HG02852 (cell line): ENCODE results near the gene DCTPP1.

ENCODE experiments used
- ATAC-seq: cut with Tn5 transposase; IDR thresholded peaks from one replicate; pipeline ENCODE4 v1.9.1; 2021; ENCODE audit warnings: mild to moderate bottlenecking, moderate library complexity; ENCODE audit not compliant: unreplicated experiment

Gene DCTPP1

DNA sequence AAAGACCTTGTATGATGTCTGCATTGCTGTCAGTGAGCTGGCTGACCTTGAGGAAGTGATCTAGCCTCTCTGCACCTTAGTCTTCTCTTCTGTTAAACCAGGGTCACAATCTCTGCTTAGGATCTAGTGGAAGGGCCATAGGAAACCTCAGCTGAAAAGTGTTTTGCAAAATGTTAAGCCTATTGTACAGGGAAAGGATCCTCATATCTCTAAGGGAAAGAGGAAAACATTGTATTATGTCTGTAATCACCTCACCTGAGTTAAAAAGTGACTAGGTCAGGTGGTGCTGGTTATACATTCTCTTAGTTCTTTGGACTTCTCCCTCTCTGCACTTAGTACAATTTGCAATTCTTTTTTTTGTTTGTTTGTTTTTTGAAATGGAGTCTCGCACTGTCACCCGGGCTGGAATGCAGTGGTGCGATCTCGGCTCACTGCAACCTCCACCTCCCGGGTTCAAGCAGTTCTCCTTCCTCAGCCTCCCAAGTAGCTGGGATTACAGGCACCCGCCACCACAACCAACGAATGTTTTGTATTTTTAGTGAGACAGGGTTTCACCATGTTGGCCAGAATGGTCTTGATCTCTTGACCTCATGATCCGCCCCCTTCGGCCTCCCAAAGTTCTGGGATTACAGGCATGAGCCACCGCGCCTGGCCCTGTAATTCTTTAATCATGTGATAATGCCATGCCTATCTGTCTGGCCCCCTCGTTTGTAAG, 17.8 kb upstream of the DCTPP1 start:
- ATAC-seq: no peak

DNA sequence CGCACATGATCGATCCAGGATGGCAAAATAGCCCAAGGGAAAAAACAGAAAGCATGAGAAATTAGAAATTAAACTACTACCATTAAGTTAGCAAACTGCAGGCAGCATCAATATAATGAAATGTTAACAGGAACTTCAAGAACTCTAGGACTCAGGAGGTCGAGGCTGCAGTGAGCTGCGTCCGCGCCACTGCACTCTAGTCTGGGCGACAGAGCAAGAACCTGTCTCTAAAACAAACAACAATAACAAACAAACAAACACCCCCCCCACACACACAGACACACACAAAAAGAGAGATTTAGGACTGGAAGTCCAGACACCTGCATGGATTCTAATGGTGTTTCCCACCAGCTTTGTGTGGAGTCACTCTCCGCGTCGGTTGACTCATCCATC, 16.4 kb upstream of the DCTPP1 start:
- ATAC-seq: no peak

- peak; percentile 91 for ATAC-seq
Measured at GRCh38 chr16:30445408-30446202, 15.8 kb upstream of the DCTPP1 start, which contains the start of gene SEPHS2. Gene SEPHS2, minus strand, starts transcription at chr16:30445874. Its CDS starts 147 bp downstream, at chr16:30445727.

DNA sequence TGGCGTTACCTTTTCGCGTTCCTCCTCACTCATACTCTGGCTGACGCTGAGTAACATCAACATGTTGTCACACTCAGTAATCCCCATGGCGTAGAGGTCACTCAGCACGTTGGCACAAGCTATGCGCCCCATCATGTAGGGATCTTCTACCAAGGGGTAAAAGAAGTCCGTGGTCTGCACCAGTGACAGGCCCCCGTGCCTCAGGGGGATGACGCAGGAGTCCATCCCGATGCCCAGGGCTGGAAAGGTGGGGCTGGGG, 15.2 kb upstream of the DCTPP1 start:
- ATAC-seq: no peak

- no peak for ATAC-seq
Measured at GRCh38 chr16:30444231-30445148, 14.7 kb upstream of the DCTPP1 start.

- no peak for ATAC-seq
Measured at GRCh38 chr16:30443631-30444030, 13.8 kb upstream of the DCTPP1 start.

DNA sequence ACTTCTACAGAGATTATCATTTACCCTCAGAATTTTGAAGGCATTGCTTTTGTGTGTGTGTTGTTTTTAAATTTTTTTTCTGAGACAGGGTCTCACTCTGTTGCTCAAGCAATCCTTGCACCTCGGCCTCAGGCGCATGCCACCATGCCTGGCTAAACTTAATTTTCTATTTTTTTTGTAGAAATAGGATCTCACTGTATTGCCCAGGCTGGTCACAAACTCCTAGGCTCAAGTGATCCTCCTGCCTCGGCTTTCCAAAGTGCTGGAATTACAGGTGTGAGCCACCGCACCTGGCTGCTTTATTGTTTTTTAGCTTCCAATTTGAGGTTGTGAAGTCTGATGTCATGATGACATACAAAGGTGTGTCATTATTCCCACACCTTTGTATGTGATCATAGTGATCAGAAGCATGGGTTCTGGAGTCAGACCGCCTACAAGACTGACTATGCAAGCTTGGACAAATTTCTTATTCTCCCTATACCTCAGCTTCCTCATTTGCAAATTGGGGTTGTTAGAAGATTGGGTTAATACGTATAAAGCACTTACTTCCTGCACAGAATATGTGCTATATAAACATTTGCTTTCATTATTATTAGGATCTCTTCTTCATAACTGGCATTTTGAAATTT, 10.0 kb upstream of the DCTPP1 start:
- no peak for ATAC-seq

- no peak for ATAC-seq
Measured at GRCh38 chr16:30438835-30439234, 9.0 kb upstream of the DCTPP1 start.

GRCh38 chr16:30437511-30438046, 7.7 kb upstream of the DCTPP1 start:
- no peak for ATAC-seq

DNA sequence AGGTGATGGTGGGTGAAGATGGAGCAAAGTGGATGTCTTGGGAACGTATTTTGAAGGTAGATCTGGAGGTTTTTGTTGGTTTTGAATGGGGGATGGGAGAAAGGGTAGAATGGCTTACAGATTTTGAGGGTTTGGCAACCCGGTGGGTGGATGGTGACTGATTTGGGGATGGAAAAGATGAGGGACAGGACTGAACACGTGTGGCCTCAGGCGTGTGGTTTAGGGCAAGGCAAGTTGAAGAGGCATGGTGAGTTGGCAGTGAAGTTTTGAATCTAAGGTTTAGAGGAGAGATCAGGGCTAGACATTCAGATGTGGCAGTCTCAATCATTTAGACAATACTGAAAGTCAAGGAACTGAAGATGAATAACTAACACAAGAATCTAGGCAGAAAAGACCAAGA, 5.0 kb upstream of the DCTPP1 start:
- no peak for ATAC-seq

GRCh38 chr16:30430428-30430970, 669 bp upstream of the DCTPP1 start:
- peak; percentile 3 for ATAC-seq

DNA sequence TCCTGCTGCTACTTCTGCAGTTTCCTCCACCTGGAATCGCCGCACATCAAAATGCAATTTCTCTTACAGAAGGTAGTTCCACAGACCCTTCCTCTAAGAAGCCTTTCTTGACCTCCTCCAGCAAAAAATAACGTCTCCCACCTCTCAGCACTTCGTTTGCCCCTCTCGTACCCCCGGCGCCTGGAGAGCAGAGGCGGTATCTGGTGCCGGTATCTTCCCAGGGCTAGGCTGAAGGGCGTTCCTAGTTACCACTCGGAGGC, 482 bp downstream of the DCTPP1 start:
- ATAC-seq: peak; percentile 13

GRCh38 chr16:30428055-30428454, 1.8 kb downstream of the DCTPP1 start:
- ATAC-seq: no peak

- no peak for ATAC-seq
Measured at GRCh38 chr16:30421010-30421409, 8.8 kb downstream of the DCTPP1 start.

- ATAC-seq: no peak
Measured at GRCh38 chr16:30418350-30419181, 11.3 kb downstream of the DCTPP1 start.

- ATAC-seq: peak; percentile 76
Measured at GRCh38 chr16:30417529-30418349, 12.1 kb downstream of the DCTPP1 start.

DNA sequence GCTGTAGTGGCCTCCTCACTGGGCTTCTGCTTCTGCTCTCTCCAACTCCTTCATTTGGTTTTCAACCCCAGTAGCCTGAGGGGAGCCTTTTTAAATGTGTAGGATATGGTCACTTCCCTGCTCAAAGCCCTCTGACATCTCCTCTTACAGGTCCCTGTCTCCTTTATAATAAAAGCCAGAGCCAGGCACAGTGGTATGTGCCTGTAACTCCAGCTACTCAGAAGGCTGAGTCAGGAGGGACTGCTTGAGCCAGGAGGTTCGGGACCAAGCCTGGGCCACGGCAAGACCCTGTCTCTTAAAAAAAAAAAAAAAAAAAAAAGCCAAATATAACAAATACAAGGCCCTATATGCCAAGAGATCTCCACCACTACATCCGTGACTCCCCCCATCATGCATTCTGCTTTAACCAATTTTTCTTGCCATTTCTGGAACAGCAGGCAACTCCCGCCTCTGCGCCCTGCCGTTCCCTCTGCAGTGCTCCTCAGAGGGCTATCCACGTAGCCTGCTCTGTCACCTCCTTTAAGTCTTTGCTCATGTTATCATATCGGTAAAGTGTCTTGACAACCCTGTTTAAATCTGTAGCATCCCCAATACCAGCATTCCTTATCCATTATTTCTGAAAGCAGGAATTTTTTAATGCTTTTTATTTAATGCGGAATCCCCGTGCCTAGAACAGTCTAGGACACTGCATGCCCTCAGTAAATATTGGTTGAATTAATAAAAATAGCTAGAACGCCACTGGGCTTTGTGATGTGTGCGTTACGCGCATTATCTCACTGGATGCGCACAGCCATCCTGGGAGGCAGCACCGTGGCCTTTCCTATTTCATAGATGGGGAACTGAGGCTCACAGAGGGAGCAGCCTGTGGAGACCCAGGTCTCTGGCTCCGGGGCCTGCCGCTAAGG, 13.0 kb downstream of the DCTPP1 start:
- ATAC-seq: no peak

DNA sequence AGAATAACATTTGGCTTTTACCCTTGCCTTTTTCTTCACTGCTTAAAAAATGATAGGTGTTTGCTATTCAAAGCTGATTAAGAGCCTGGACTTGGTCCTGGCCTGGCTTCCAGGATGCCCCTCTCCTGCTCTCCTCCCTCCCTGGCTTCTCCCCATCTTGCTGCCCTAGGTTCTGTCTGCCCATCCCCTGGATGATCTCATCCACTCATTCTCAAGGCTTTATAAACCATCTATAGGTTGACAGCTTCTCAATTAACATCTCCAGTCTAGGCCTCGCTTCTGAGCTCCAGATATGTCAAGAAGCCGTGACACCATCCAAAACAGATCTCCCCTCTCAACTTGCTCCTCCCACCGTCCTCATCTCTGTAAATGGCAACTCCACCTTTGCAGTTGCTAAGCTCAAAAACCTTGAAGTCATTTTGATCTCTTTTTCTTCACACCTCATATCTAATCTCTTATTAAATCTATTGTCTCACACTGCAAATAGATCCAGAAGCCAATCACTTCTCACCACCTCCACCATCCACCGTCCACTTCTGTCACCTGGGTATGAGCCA, 13.7 kb downstream of the DCTPP1 start:
- no peak for ATAC-seq
